HEK293 (cell line): ENCODE data around the gene TMEM14A.

ENCODE experiments used
- CTCF ChIA-PET: fragments of 350-600 bp; formaldehyde crosslinking; extraction: SDS; loops from one replicate; lab custom pipeline; 2021; ENCODE audit warnings: antibody characterized with exemption; lab: Yijun Ruan, JAX
- POLR2A ChIA-PET: fragments of 300-600 bp; formaldehyde crosslinking; extraction: SDS; loops from one replicate; lab custom pipeline; 2020; ENCODE audit warnings: antibody characterized with exemption, inconsistent platforms; lab: Yijun Ruan, JAX
- H3K27ac ChIP-seq: fragments of 200-500 bp; sonication (Bioruptor generic); 2 replicates; pipeline ENCODE4 v1.5.1; 2014; ENCODE audit warnings: low read depth, low read length, control low read depth, inconsistent platforms; ENCODE audit errors: extremely low read depth
- H3K36me3 ChIP-seq, 2 experiments: fragments of 200-500 bp in 1 of 2; sonication (Bioruptor generic) in 1 of 2; 1 replicate in 1 of 2; 2 replicates in 1 of 2; pipeline ENCODE4 v1.5.1; 2014 to 2017; ENCODE audit warnings: inconsistent platforms in 2 of 2, low read length in 2 of 2; ENCODE audit not compliant: control insufficient read depth in 2 of 2, insufficient read depth in 1 of 2
- H3K4me1 ChIP-seq: fragments of 200-500 bp; sonication (Bioruptor generic); 2 replicates; pipeline ENCODE4 v1.5.1; 2014; ENCODE audit warnings: mild to moderate bottlenecking, low read length, inconsistent platforms; ENCODE audit not compliant: control insufficient read depth, insufficient read depth
- H3K4me3 ChIP-seq: 2 replicates; pipeline ENCODE4 v1.5.1; 2011; ENCODE audit warnings: low read depth, mild to moderate bottlenecking, control low read depth, low read length, moderate library complexity
- H3K9me3 ChIP-seq: fragments of 200-500 bp; sonication (Bioruptor generic); 2 replicates; pipeline ENCODE4 v1.5.1; 2014; ENCODE audit warnings: low read depth, low read length, inconsistent platforms; ENCODE audit not compliant: control insufficient read depth, insufficient read depth
- GFI1B ChIP-seq: fragments of 450-650 bp; formaldehyde crosslinking; IDR thresholded peaks from 2 replicates; pipeline ENCODE4 v1.5.1; 2016; ENCODE audit warnings: missing biosample characterization, missing genetic modification characterization
- HIC1 ChIP-seq: fragments of 450-650 bp; formaldehyde crosslinking; IDR thresholded peaks from 2 replicates; pipeline ENCODE4 v1.5.1; 2016; ENCODE audit warnings: missing biosample characterization, missing genetic modification characterization
- KLF1 ChIP-seq: fragments of 450-650 bp; formaldehyde crosslinking; IDR thresholded peaks from 2 replicates; pipeline ENCODE4 v1.5.1; 2016; ENCODE audit warnings: missing biosample characterization, missing genetic modification characterization
- PRDM4 ChIP-seq: fragments of 450-650 bp; formaldehyde crosslinking; IDR thresholded peaks from 2 replicates; pipeline ENCODE4 v1.5.1; 2017; ENCODE audit warnings: missing biosample characterization, missing genetic modification characterization
- SETDB1 ChIP-seq: IDR thresholded peaks from one replicate; pipeline ENCODE4 v1.6.1; 2017; ENCODE audit warnings: mild to moderate bottlenecking, low read length, moderate library complexity, mixed read lengths; ENCODE audit not compliant: insufficient read length
- SP2 ChIP-seq: fragments of 450-650 bp; formaldehyde crosslinking; IDR thresholded peaks from 2 replicates; pipeline ENCODE4 v1.5.1; 2016; ENCODE audit warnings: missing biosample characterization, missing genetic modification characterization
- TCF7L2 ChIP-seq: IDR thresholded peaks from 2 replicates; pipeline ENCODE4 v1.6.1; 2011; ENCODE audit warnings: low read depth, mild to moderate bottlenecking, inconsistent platforms, low read length, moderate library complexity, borderline replicate concordance
- ZBTB26 ChIP-seq: fragments of 450-650 bp; formaldehyde crosslinking; optimal IDR thresholded peaks from 2 replicates; pipeline ENCODE3; 2016; ENCODE audit warnings: missing biosample characterization, mild to moderate bottlenecking, missing genetic modification characterization
- ZFHX2 ChIP-seq: fragments of 450-650 bp; formaldehyde crosslinking; conservative IDR thresholded peaks from 2 replicates; pipeline ENCODE4 v1.5.1; 2016; ENCODE audit warnings: missing biosample characterization, missing genetic modification characterization
- ZFP37 ChIP-seq: fragments of 450-650 bp; formaldehyde crosslinking; IDR thresholded peaks from 2 replicates; pipeline ENCODE4 v1.5.1; 2016; ENCODE audit warnings: missing biosample characterization, missing genetic modification characterization
- ZNF112 ChIP-seq: fragments of 450-650 bp; formaldehyde crosslinking; IDR thresholded peaks from 2 replicates; pipeline ENCODE4 v1.5.0; 2017; ENCODE audit warnings: missing biosample characterization, missing genetic modification characterization
- ZNF132 ChIP-seq: fragments of 450-650 bp; formaldehyde crosslinking; IDR thresholded peaks from 2 replicates; pipeline ENCODE4 v1.5.1; 2017; ENCODE audit warnings: missing biosample characterization, missing genetic modification characterization, borderline replicate concordance
- ZNF148 ChIP-seq: fragments of 450-650 bp; formaldehyde crosslinking; IDR thresholded peaks from 2 replicates; pipeline ENCODE4 v1.5.0; 2017; ENCODE audit warnings: missing biosample characterization, missing genetic modification characterization, borderline replicate concordance
- ZNF19 ChIP-seq: fragments of 450-650 bp; formaldehyde crosslinking; IDR thresholded peaks from 2 replicates; pipeline ENCODE4; 2016; ENCODE audit warnings: missing biosample characterization, missing genetic modification characterization, low read depth
- ZNF274 ChIP-seq, 2 experiments: fragments of 200-500 bp in 1 of 2; fragments of 450-650 bp in 1 of 2; sonication (Bioruptor generic) in 1 of 2; formaldehyde crosslinking in 1 of 2; IDR thresholded peaks; 2 replicates each; pipeline versions ENCODE4 v1.5.1 to v1.6.1; 2014 to 2016; ENCODE audit warnings: borderline replicate concordance in 1 of 2, inconsistent platforms in 1 of 2, low read length in 1 of 2, missing biosample characterization in 1 of 2, missing genetic modification characterization in 1 of 2
- ZNF362 ChIP-seq: fragments of 450-650 bp; formaldehyde crosslinking; IDR thresholded peaks from 2 replicates; pipeline ENCODE4 v1.5.1; 2016; ENCODE audit warnings: missing biosample characterization, missing genetic modification characterization
- ZNF501 ChIP-seq: fragments of 450-650 bp; formaldehyde crosslinking; IDR thresholded peaks from 2 replicates; pipeline ENCODE4 v1.5.1; 2016; ENCODE audit warnings: missing biosample characterization, missing genetic modification characterization
- ZNF677 ChIP-seq: fragments of 450-650 bp; IDR thresholded peaks from 2 replicates; pipeline ENCODE4 v1.5.0; 2018; ENCODE audit warnings: missing biosample characterization, mild to moderate bottlenecking, missing genetic modification characterization, moderate library complexity
- ZSCAN5A ChIP-seq: fragments of 450-650 bp; formaldehyde crosslinking; IDR thresholded peaks from 2 replicates; pipeline ENCODE4 v1.5.1; 2016; ENCODE audit warnings: missing biosample characterization, missing genetic modification characterization

The TMEM14A gene

GRCh38 chr6:52733172-52733571, 62.3 kb downstream of the TMEM14A start (continued):
- TF ChIP-seq SP2 (tag by site-specific recombination), result no peak

GRCh38 chr6:52734072-52734471, 63.2 kb downstream of the TMEM14A start:
- Histone ChIP-seq H3K9me3 (no peaks in the 10 kb centered on the region), H3K4me3 (no peak overlapping the region), H3K36me3 (no peaks in the 10 kb centered on the region), H3K27ac (no peak overlapping the region), H3K4me1 (no peaks in the 10 kb centered on the region)
- TF ChIP-seq HIC1 (tag by site-specific recombination) (no peak), ZFP37 (no peak), ZNF132 (no peak), ZNF112 (no peak), PRDM4 (no peak), ZNF501 (no peak), ZNF19 (tag by site-specific recombination) (no peak), GFI1B (no peak), ZNF148 (no peak), ZFHX2 (no peak), KLF1 (tag by site-specific recombination) (no peak), ZNF274 (IDR thresholded peaks at IDR 0.05; ENCODE audit: low read length) (no peak), ZNF274 (tag by site-specific recombination; IDR thresholded peaks at IDR 0.05; ENCODE audit: borderline replicate concordance) (no peak), SETDB1 (no peak), ZBTB26 (tag by site-specific recombination) (no peak), ZNF677 (tag by site-specific recombination) (no peak), ZNF362 (tag by site-specific recombination) (no peak), ZSCAN5A (tag by site-specific recombination) (no peak), TCF7L2 (no peak)
- ChIA-PET CTCF (interaction anchor here (1.1 to 1.2 kb wide), 2 partner anchors 9 to 12 kb away, joined by 3 to 4 read pairs; no protein-coding TSS in a partner anchor), POLR2A (no interaction called here)
